GM12801 (cell line): ENCODE data around the gene BCKDHB.

ENCODE experiments used
- TF ChIP-seq, protein P1 (sequence below): IDR thresholded peaks from one replicate; pipeline ENCODE4 v1.5.1; 2011; ENCODE audit warnings: control low read depth; ENCODE audit not compliant: insufficient read length; ENCODE audit errors: extremely low read depth

The BCKDHB gene

GRCh38 chr6:80210618-80211017 is 104.1 kb downstream of the BCKDHB start:
- TF ChIP-seq, protein P1, sequence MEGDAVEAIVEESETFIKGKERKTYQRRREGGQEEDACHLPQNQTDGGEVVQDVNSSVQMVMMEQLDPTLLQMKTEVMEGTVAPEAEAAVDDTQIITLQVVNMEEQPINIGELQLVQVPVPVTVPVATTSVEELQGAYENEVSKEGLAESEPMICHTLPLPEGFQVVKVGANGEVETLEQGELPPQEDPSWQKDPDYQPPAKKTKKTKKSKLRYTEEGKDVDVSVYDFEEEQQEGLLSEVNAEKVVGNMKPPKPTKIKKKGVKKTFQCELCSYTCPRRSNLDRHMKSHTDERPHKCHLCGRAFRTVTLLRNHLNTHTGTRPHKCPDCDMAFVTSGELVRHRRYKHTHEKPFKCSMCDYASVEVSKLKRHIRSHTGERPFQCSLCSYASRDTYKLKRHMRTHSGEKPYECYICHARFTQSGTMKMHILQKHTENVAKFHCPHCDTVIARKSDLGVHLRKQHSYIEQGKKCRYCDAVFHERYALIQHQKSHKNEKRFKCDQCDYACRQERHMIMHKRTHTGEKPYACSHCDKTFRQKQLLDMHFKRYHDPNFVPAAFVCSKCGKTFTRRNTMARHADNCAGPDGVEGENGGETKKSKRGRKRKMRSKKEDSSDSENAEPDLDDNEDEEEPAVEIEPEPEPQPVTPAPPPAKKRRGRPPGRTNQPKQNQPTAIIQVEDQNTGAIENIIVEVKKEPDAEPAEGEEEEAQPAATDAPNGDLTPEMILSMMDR: no peak

GRCh38 chr6:80211286-80211685 is 104.8 kb downstream of the BCKDHB start:
- TF ChIP-seq, protein P1: no peak

GRCh38 chr6:80214436-80215022 is 108.1 kb downstream of the BCKDHB start:
- TF ChIP-seq, protein P1: no peak

DNA sequence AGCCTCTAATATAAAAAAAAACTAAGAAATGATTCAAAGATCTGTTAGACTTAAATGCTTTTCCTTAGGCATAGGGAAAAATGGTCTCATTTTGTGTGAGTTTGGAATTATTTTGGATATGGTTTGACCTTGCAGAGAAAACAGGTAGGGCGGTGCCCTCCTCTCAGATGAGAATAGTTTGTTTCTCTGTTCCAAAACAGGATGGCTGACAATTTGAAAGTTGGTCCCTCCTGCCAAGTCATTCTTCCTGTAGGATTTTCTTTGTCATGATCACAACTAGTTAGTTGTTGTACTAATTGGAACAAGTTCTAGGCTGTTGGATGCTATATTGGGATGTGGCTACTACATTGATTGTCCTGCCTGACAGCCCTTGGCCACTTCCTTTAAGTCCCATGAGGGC is 108.6 kb downstream of the BCKDHB start:
- TF ChIP-seq, protein P1: no peak

- TF ChIP-seq, protein P1: no peak
Measured at GRCh38 chr6:80217794-80218193, 111.3 kb downstream of the BCKDHB start.

GRCh38 chr6:80223743-80224212 is 117.3 kb downstream of the BCKDHB start:
- TF ChIP-seq, protein P1: no peak

- TF ChIP-seq, protein P1: no peak
Measured at GRCh38 chr6:80226151-80226550, 119.7 kb downstream of the BCKDHB start.

DNA sequence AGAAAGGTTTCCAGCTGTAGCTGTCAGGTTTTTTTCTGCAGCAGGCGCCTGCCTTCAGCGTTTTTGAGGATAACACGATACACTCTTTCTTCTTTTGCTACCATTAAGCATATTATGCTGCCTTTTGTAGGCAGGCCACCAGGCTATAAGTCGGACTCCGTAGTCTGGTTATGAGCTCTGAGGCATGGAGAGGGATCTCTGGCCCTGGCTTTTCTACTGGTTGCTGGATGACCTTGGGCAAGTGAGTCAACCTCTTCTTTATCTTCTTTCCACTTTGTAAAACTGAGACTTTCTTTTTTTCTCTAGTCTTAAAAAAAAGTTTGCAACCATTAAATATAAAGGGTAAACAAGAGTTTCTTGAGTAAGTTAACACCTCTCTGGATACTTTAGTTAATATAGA is 120.2 kb downstream of the BCKDHB start:
- TF ChIP-seq, protein P1: no peak
